Esophagus muscularis mucosa (tissue), 4 donors: Measurements from ENCODE around the gene E4F1.

Experiments
- EP300 ChIP-seq: sonication (generic); formaldehyde crosslinking; IDR thresholded peaks from one replicate; pipeline ENCODE4 v1.6.1; 2017; ENCODE audit warnings: antibody characterized with exemption
- POLR2A ChIP-seq: fragments of 450-650 bp; IDR thresholded peaks from one replicate; pipeline ENCODE4 v1.6.1; 2017; ENCODE audit warnings: antibody characterized with exemption, moderate library complexity, mild to moderate bottlenecking, low read depth
- POLR2AphosphoS5 ChIP-seq, 2 donors: sonication (generic); formaldehyde crosslinking; IDR thresholded peaks; one replicate each; pipeline ENCODE4 v1.6.1; 2017; ENCODE audit warnings: antibody characterized with exemption in 2 of 2
- TF ChIP-seq, protein P1 (sequence below), 3 experiments: fragments of 200-600 bp in 2 of 3; fragments of 450-650 bp in 1 of 3; sonication (generic) in 2 of 3; IDR thresholded peaks; one replicate each; pipeline ENCODE4 v1.5.1; 2017 to 2019; ENCODE audit warnings: antibody characterized with exemption in 3 of 3, mild to moderate bottlenecking in 2 of 3, moderate library complexity in 1 of 3

- TF ChIP-seq EP300 (no peak), POLR2AphosphoS5 (IDR thresholded peaks at IDR 0.05) (no peak), POLR2A (no peak)
- TF ChIP-seq, protein P1, sequence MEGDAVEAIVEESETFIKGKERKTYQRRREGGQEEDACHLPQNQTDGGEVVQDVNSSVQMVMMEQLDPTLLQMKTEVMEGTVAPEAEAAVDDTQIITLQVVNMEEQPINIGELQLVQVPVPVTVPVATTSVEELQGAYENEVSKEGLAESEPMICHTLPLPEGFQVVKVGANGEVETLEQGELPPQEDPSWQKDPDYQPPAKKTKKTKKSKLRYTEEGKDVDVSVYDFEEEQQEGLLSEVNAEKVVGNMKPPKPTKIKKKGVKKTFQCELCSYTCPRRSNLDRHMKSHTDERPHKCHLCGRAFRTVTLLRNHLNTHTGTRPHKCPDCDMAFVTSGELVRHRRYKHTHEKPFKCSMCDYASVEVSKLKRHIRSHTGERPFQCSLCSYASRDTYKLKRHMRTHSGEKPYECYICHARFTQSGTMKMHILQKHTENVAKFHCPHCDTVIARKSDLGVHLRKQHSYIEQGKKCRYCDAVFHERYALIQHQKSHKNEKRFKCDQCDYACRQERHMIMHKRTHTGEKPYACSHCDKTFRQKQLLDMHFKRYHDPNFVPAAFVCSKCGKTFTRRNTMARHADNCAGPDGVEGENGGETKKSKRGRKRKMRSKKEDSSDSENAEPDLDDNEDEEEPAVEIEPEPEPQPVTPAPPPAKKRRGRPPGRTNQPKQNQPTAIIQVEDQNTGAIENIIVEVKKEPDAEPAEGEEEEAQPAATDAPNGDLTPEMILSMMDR (IDR thresholded peaks at IDR 0.05), result no peak
These were observed 14.6 kb upstream of the E4F1 start for GRCh38 chr16:2208772-2209171.
